GM23248 (cell line): Measurements from ENCODE around the gene KRT2. TPM values are rescaled to one million over a fixed set of nuclear protein-coding genes. Genes with fewer than 3 reads are reported as not detected.
"Not testable (repeated sequence)": the region's sequence is repeated elsewhere in the genome, so short reads cannot be mapped to it uniquely, and the experiment has no call there.

ENCODE experiments used
- DNase-seq: peaks from one replicate; pipeline ENCODE4 v3.0.0-alpha.2; 2015
- H2AFZ ChIP-seq: fragments of 200-600 bp; sonication (generic); 2 replicates; pipeline ENCODE4 v1.6.1; 2016; ENCODE audit warnings: antibody characterized with exemption
- H3F3A ChIP-seq: fragments of 200-600 bp; sonication (generic); 2 replicates; pipeline ENCODE4 v1.6.1; 2016; ENCODE audit warnings: mild to moderate bottlenecking, antibody characterized with exemption, mixed run types; ENCODE audit not compliant: insufficient read depth
- H3K27ac ChIP-seq: fragments of 200-600 bp; sonication (generic); 2 replicates; pipeline ENCODE4 v1.5.1; 2016; ENCODE audit warnings: mild to moderate bottlenecking
- H3K27me3 ChIP-seq: fragments of 200-600 bp; sonication (generic); replicated peaks from 2 replicates; pipeline ENCODE4 v1.6.1; 2016; ENCODE audit warnings: mild to moderate bottlenecking; ENCODE audit not compliant: insufficient read depth
- H3K36me3 ChIP-seq: fragments of 200-600 bp; sonication (generic); 2 replicates; pipeline ENCODE4 v1.6.1; 2016; ENCODE audit warnings: low read depth, mild to moderate bottlenecking
- H3K4me1 ChIP-seq: fragments of 200-600 bp; sonication (generic); 2 replicates; pipeline ENCODE4 v1.6.1; 2016; ENCODE audit warnings: mild to moderate bottlenecking; ENCODE audit not compliant: insufficient read depth
- H3K4me2 ChIP-seq: fragments of 200-600 bp; sonication (generic); one replicate; pipeline ENCODE4 v1.6.1; 2016; ENCODE audit warnings: mild to moderate bottlenecking; ENCODE audit not compliant: unreplicated experiment
- H3K4me3 ChIP-seq: fragments of 200-600 bp; sonication (generic); 2 replicates; pipeline ENCODE4 v1.5.1; 2016; ENCODE audit warnings: mild to moderate bottlenecking
- H3K79me2 ChIP-seq: fragments of 200-600 bp; sonication (generic); 2 replicates; pipeline ENCODE4 v1.6.1; 2016; ENCODE audit warnings: mild to moderate bottlenecking; ENCODE audit not compliant: insufficient read depth
- H3K9ac ChIP-seq: fragments of 200-600 bp; sonication (generic); 2 replicates; pipeline ENCODE4 v1.6.1; 2016; ENCODE audit warnings: mild to moderate bottlenecking
- H3K9me2 ChIP-seq: fragments of 200-600 bp; sonication (generic); 2 replicates; pipeline ENCODE4 v1.6.1; 2016; ENCODE audit warnings: mixed run types, mild to moderate bottlenecking, moderate library complexity; ENCODE audit not compliant: insufficient read depth
- H3K9me3 ChIP-seq: fragments of 200-600 bp; sonication (generic); one replicate; pipeline ENCODE4 v1.6.1; 2017; ENCODE audit warnings: low read depth
- H4K20me1 ChIP-seq: fragments of 200-600 bp; sonication (generic); 2 replicates; pipeline ENCODE4 v1.6.0; 2016; ENCODE audit not compliant: insufficient read depth
- EZH2 ChIP-seq: fragments of 200-600 bp; sonication (generic); IDR thresholded peaks from 2 replicates; pipeline ENCODE4 v1.6.1; 2018; ENCODE audit warnings: antibody characterized with exemption, mild to moderate bottlenecking; ENCODE audit not compliant: insufficient read depth, poor library complexity, severe bottlenecking
- EZH2phosphoT487 ChIP-seq: fragments of 200-600 bp; sonication (generic); IDR thresholded peaks from 2 replicates; pipeline ENCODE4 v1.6.1; 2018; ENCODE audit warnings: antibody characterized with exemption, moderate library complexity, mild to moderate bottlenecking, low read depth; ENCODE audit not compliant: insufficient read depth
- WGBS, 2 experiments: methylation state at CpG; one replicate each; pipeline ENCODE4 v1.1.6; 2015 to 2017; ENCODE audit warnings: low lambda C conversion rate in 2 of 2, low coverage in 1 of 2; ENCODE audit errors: missing lambda C conversion rate in 2 of 2; 5-methylcytosine and 5-hydroxymethylcytosine counted together
- in situ Hi-C: fragments of 300-500 bp; cut with MboI; formaldehyde crosslinking; loops from 2 replicates; pipeline ENCODE4 v1.15.0; 2020
- polyA plus RNA-seq: library from polyadenylated mRNA; unstranded; fragments of >200 nt; fragmentation: Nextera tagmentation; extraction: Ambion mirVana; gene quantifications from 2 replicates; pipeline ENCODE4 v1.2.1, GENCODE V29; 2016
- total RNA-seq: library from RNA; depleted of rRNA; stranded (reverse); fragments of >200 nt; shearing (Covaris generic); gene quantifications from 2 replicates; pipeline ENCODE4 v1.2.3, GENCODE V29; 2014

The KRT2 gene
- total and polyA plus RNA-seq, 2 experiments from 2014 or later = not detected

DNA sequence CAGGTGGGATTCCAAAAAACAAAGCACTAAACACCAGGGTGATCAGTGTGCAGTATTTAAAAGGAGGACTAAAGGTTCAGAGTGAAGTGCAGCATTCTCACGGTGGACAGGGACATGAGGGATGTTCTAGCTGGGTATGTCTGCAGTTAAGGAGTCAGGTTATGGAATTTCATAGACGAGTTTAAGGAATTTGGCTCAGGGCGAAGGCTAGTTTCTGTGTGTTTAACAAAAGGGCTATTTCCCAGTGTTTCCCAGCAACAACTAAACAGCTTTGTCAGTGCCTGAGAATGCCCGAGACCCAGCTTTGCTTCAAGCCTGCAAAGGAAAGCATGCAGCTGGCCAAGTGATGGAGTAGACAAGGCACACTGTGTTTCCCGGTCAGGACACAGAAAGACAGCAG, 21.2 kb upstream of the KRT2 start:
- H3K4me3 ChIP-seq = no peak overlapping the region
- no peak overlapping the region for H3K4me2 ChIP-seq
- in situ Hi-C loops = no loop called here
- 44 to 45% methylated on average over 5 of the region's 5 CpGs for WGBS, 2 experiments
- no peak overlapping the region for H2AFZ ChIP-seq
- H3K9ac ChIP-seq = no peak overlapping the region
- no peaks in the 10 kb centered on the region for H3K79me2 ChIP-seq
- TF ChIP-seq EZH2 = no peak
- no peak for TF ChIP-seq EZH2phosphoT487
- H3K36me3 ChIP-seq = no peaks in the 10 kb centered on the region
- no peaks in the 10 kb centered on the region for H3K4me1 ChIP-seq
- H3K9me3 ChIP-seq = no peaks in the 10 kb centered on the region
- no peak for DNase-seq
- no peak overlapping the region for H3K27ac ChIP-seq
- no peaks in the 10 kb centered on the region for H3F3A ChIP-seq
- H3K27me3 ChIP-seq = peaks cover 41% of the 10 kb centered on the region
- H4K20me1 ChIP-seq = no peaks in the 10 kb centered on the region
- no peaks in the 10 kb centered on the region for H3K9me2 ChIP-seq

GRCh38 chr12:52672321-52672933, 20.4 kb upstream of the KRT2 start:
- H3K9me3 ChIP-seq = no peaks in the 10 kb centered on the region
- H3K36me3 ChIP-seq = no peaks in the 10 kb centered on the region
- no peaks in the 10 kb centered on the region for H3K79me2 ChIP-seq
- 42 to 52% methylated on average over 2 of the region's 2 CpGs for WGBS, 2 experiments
- H3K27me3 ChIP-seq = peaks cover 43% of the 10 kb centered on the region
- DNase-seq = no peak
- no peaks in the 10 kb centered on the region for H4K20me1 ChIP-seq
- no peaks in the 10 kb centered on the region for H3F3A ChIP-seq
- in situ Hi-C loops = no loop called here
- TF ChIP-seq EZH2 = no peak
- no peak for TF ChIP-seq EZH2phosphoT487
- H3K9me2 ChIP-seq = no peaks in the 10 kb centered on the region
- no peaks in the 10 kb centered on the region for H3K4me1 ChIP-seq
- no peak overlapping the region for H3K4me3 ChIP-seq
- no peak overlapping the region for H2AFZ ChIP-seq
- H3K4me2 ChIP-seq = no peak overlapping the region
- no peak overlapping the region for H3K9ac ChIP-seq
- H3K27ac ChIP-seq = no peak overlapping the region

DNA sequence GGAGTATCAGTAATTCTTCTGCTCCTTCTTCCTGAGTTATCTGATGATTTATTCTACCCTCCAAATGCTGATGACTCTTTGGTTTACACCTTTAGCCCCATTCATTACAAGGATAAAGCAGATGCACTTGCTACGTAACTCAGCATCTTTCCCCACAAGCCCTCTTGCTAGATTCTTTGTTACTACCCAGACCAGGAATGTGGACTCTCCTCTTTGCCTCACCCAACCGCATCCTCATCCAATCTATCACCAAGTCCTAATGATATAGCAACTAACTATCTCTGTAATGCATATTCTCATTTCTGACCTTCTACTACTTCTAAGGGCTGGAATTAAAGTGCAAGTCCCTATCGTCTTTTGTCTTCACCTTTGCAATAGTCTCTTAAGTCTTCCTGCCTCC, 18.9 kb upstream of the KRT2 start:
- H3K36me3 ChIP-seq = no peaks in the 10 kb centered on the region
- H3F3A ChIP-seq = no peaks in the 10 kb centered on the region
- no peaks in the 10 kb centered on the region for H3K4me1 ChIP-seq
- no peaks in the 10 kb centered on the region for H4K20me1 ChIP-seq
- H3K27ac ChIP-seq = no peak overlapping the region
- no peak overlapping the region for H3K9ac ChIP-seq
- H2AFZ ChIP-seq = no peak overlapping the region
- TF ChIP-seq EZH2 (no peak), EZH2phosphoT487 (no peak)
- in situ Hi-C loops = no loop called here
- H3K9me3 ChIP-seq = no peaks in the 10 kb centered on the region
- DNase-seq = no peak
- no peaks in the 10 kb centered on the region for H3K79me2 ChIP-seq
- no peaks in the 10 kb centered on the region for H3K9me2 ChIP-seq
- H3K4me3 ChIP-seq = no peak overlapping the region
- peaks cover 47% of the 10 kb centered on the region for H3K27me3 ChIP-seq
- 69 to 80% methylated on average over 3 of the region's 3 CpGs for WGBS, 2 experiments
- H3K4me2 ChIP-seq = no peak overlapping the region

GRCh38 chr12:52670506-52670905, 18.5 kb upstream of the KRT2 start:
- no peak overlapping the region for H3K4me3 ChIP-seq
- peaks cover 51% of the 10 kb centered on the region for H3K27me3 ChIP-seq
- H2AFZ ChIP-seq = no peak overlapping the region
- H3K9ac ChIP-seq = no peak overlapping the region
- H3K4me2 ChIP-seq = no peak overlapping the region
- TF ChIP-seq EZH2 (no peak), EZH2phosphoT487 (no peak)
- no peaks in the 10 kb centered on the region for H3K9me2 ChIP-seq
- no peak overlapping the region for H3K27ac ChIP-seq
- H3K9me3 ChIP-seq = no peaks in the 10 kb centered on the region
- H4K20me1 ChIP-seq = no peaks in the 10 kb centered on the region
- in situ Hi-C loops = no loop called here
- H3K4me1 ChIP-seq = no peaks in the 10 kb centered on the region
- H3K79me2 ChIP-seq = no peaks in the 10 kb centered on the region
- H3K36me3 ChIP-seq = no peaks in the 10 kb centered on the region
- WGBS, 2 experiments = 41% methylated on average over 4 of the region's 4 CpGs
- H3F3A ChIP-seq = no peaks in the 10 kb centered on the region
- DNase-seq = no peak

DNA sequence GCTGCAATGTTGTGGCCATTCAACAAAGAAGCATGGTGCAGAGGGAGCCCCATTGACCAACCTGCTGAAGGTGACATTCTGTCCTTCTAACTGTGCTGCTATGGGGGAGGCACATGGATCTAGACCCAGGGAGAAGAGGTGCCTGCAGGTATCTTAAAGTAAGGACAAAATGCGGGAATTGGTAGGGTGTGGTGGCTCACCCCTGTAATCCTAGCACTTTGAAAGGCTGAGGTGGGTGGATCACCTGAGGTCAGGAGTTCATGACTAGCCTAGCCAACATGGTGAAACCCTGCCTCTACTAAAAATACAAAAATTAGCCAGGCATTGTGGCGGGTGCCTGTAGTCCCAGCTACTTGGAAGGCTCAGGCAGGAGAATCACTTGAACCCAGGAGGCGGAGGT, 17.9 kb upstream of the KRT2 start:
- H3K9me3 ChIP-seq, H3K79me2 ChIP-seq, H3K9ac ChIP-seq, H3K27ac ChIP-seq, DNase-seq, H3K9me2 ChIP-seq, in situ Hi-C loops, H3K4me2 ChIP-seq, H2AFZ ChIP-seq, H3K36me3 ChIP-seq, H3F3A ChIP-seq, H3K4me1 ChIP-seq, H4K20me1 ChIP-seq, H3K4me3 ChIP-seq: not testable (repeated sequence)
- WGBS, 2 experiments = 42 to 43% methylated on average over 3 of the region's 3 CpGs
- H3K27me3 ChIP-seq = peaks cover 56% of the 10 kb centered on the region
